SH-SY5Y (cell line): ENCODE measurements around the gene EID1.

Experiments
- GATA2 ChIP-seq: IDR thresholded peaks from 2 replicates; pipeline ENCODE4 v1.6.1; 2011; ENCODE audit warnings: mild to moderate bottlenecking, low read depth, low read length
- GATA3 ChIP-seq: IDR thresholded peaks from 2 replicates; pipeline ENCODE4 v1.6.1; 2011; ENCODE audit warnings: low read depth, mild to moderate bottlenecking, low read length, moderate library complexity

GRCh38 chr15:48859426-48859825, 18.5 kb upstream of the EID1 start:
- TF ChIP-seq GATA2: no peak
- no peak for TF ChIP-seq GATA3
